ENCODE data around the gene STK10. TPM values are rescaled to one million over a fixed set of nuclear protein-coding genes. Genes with fewer than 3 reads are reported as not detected.

The STK10 gene
- total and polyA plus RNA-seq, 2 of the 8 experiments (the other 6 are each of a cell fraction or from before 2014, with no cell fraction given) = 10.5 to 21.4 TPM

- FAIRE-seq (no peak), DNase-seq (ENCODE audit: low read depth in 1 of 2, low spot score in 2 of 2) (peak in 1 of 2 experiments; percentile 65)
- Histone ChIP-seq H2AK5ac (ENCODE audit: low read depth, low read length) (no peak overlapping the region), H3K4ac (replicated peaks; ENCODE audit: insufficient read length, low read depth, low read length) (peak overlapping the region; percentile 29), H2BK12ac (ENCODE audit: low read depth, low read length) (no peak overlapping the region; the same call in 1 of the 2 replicates), H3K18ac (ENCODE audit: extremely low read depth, low read length) (peak overlapping the region; percentile 78), H2BK15ac (ENCODE audit: low read length) (no peak overlapping the region), H3K9me3 (ENCODE audit: insufficient read depth in 2 of 2, low read depth in 1 of 2, low read length in 1 of 2) (no peaks in the 10 kb centered on the region), H4K20me1 (replicated peaks in 1 of 2; ENCODE audit: control insufficient read depth in 1 of 2, insufficient read depth in 2 of 2, low read length in 2 of 2) (peaks cover 15 to 18% of the 10 kb centered on the region in 2 experiments), H3K4me3 (ENCODE audit: extremely low read depth in 1 of 4, insufficient read depth in 2 of 4, low read depth in 3 of 4, low read length in 4 of 4) (peak overlapping the region; percentile 82 to 99 (median 96)), H3K9ac (replicated peaks in 1 of 4; ENCODE audit: extremely low read depth in 1 of 4, low read depth in 3 of 4, low read length in 3 of 4) (peak overlapping the region; percentile 83 to 96 (median 92)), H3K27ac (ENCODE audit: low read depth, low read length) (peak overlapping the region; percentile 98; the same call in 1 of the 2 replicates), H3K4me1 (replicated peaks in 1 of 4; ENCODE audit: control insufficient read depth in 3 of 4, insufficient read depth in 4 of 4, low read length in 3 of 4) (peaks cover 13 to 39% (median 21%) of the 10 kb centered on the region in 4 experiments), H2BK120ac (replicated peaks; ENCODE audit: low read depth, low read length) (no peak overlapping the region), H3K79me1 (ENCODE audit: low read depth, low read length) (peaks cover 5% of the 10 kb centered on the region; the same call in 1 of the 2 replicates), H3K79me2 (ENCODE audit: control insufficient read depth in 1 of 2, insufficient read depth in 2 of 2, low read length in 2 of 2) (peaks cover 42 to 68% of the 10 kb centered on the region in 2 experiments), H3K14ac (ENCODE audit: insufficient read length) (no peak overlapping the region), H3K23me2 (ENCODE audit: low read depth, low read length) (peaks cover 11% of the 10 kb centered on the region), H3K23ac (ENCODE audit: insufficient read length) (no peak overlapping the region), H3K4me2 (ENCODE audit: insufficient read depth in 1 of 2, low read depth in 2 of 2, low read length in 2 of 2) (peak overlapping the region; percentile 75 to 97), H2BK5ac (ENCODE audit: low read depth, low read length) (peak overlapping the region; percentile 100), H3K56ac (replicated peaks; ENCODE audit: insufficient read length, low read depth, low read length) (peak overlapping the region; percentile 12), H3K36me3 (ENCODE audit: control insufficient read depth in 2 of 4, insufficient read depth in 4 of 4, low read length in 3 of 4) (no peaks in the 10 kb centered on the region), H2AFZ (ENCODE audit: low read length) (no peak overlapping the region), H2BK20ac (ENCODE audit: low read length) (no peak overlapping the region), H4K91ac (replicated peaks; ENCODE audit: insufficient read length, low read length) (peak overlapping the region; percentile 81), H3K27me3 (replicated peaks in 1 of 4; ENCODE audit: control insufficient read depth in 3 of 4, extremely low read depth in 1 of 4, insufficient read depth in 3 of 4, low read length in 3 of 4) (no peaks in the 10 kb centered on the region), H4K8ac (ENCODE audit: extremely low read depth, insufficient read depth, low read length) (peak overlapping the region; percentile 90), H4K5ac (ENCODE audit: insufficient read length, low read depth, low read length) (peak overlapping the region; percentile 85)
- POLR2A ChIA-PET (ENCODE audit: partially characterized antibody) = interaction anchor here (0.6 to 6.6 kb wide), 22 partner anchors 9 to 619 kb away, joined by 3 to 66 read pairs (median 5); partner anchors contain the start of genes STK10 and UBTD2
- WGBS, 2 experiments (ENCODE audit: extremely low coverage in 1 of 2, insufficient coverage in 1 of 2, insufficient read length in 1 of 2, insufficient replicate concordance in 2 of 2, low coverage in 1 of 2, low lambda C conversion rate in 2 of 2, missing lambda C conversion rate in 1 of 2) = 1% methylated on average over 27 of the region's 34 CpGs; no CpG with 5 or more reads in 1 of the 2 experiments
- CTCF ChIA-PET (ENCODE audit: partially characterized antibody) = interaction anchor here (0.7 to 6.0 kb wide), 9 partner anchors 20 to 766 kb away, joined by 3 to 40 read pairs (median 14); no protein-coding TSS in a partner anchor
- TF ChIP-seq ASH2L (IDR thresholded peaks at IDR 0.05; ENCODE audit: low read length) (peak; percentile 73), CBX8 (IDR thresholded peaks at IDR 0.05; ENCODE audit: borderline replicate concordance, low read depth, low read length) (no peak), SIN3A (conservative IDR thresholded peaks at IDR 0.05 in 1 of 2, IDR thresholded peaks at IDR 0.05 in 1 of 2; ENCODE audit: low read depth in 1 of 2, low read length in 2 of 2) (peak in 1 of 2 experiments; percentile 23; a peak in 2 of 4 replicates), SAP30 (IDR thresholded peaks at IDR 0.05; ENCODE audit: insufficient read depth, insufficient replicate concordance, low read length) (peak; percentile 60), SIRT6 (IDR thresholded peaks at IDR 0.05; ENCODE audit: low read length) (no peak), NRF1 (IDR thresholded peaks at IDR 0.05; ENCODE audit: low read depth, low read length) (0 out of 2 replicates have a peak, but pooled peaks have one; percentile 17), TAF7 (optimal IDR thresholded peaks at IDR 0.05; ENCODE audit: borderline replicate concordance, low read depth, low read length) (peak; percentile 26)
Observed at GRCh38 chr5:172005708-172006320, 182.2 kb downstream of the STK10 start.

Data from H1 (cell line).